Lower lobe of right lung (tissue), 2 donors: ENCODE results near the gene SCYGR7. TPM values are rescaled to one million over a fixed set of nuclear protein-coding genes. Genes with fewer than 3 reads are reported as not detected.

Experiments
- ATAC-seq, 2 donors: fragments of 200-7000 bp; cut with Tn5 transposase; one replicate each; pipeline ENCODE4 v1.9.1; 2020 to 2022; ENCODE audit warnings: mild to moderate bottlenecking in 2 of 2, moderate library complexity in 2 of 2
- DNase-seq: peaks from one replicate; pipeline ENCODE4 v3.0.0-alpha.2; 2020
- H3K27ac ChIP-seq: fragments of 200-600 bp; one replicate; pipeline ENCODE4 v1.8.0; 2022
- H3K27me3 ChIP-seq: fragments of 200-600 bp; one replicate; pipeline ENCODE4 v1.8.0; 2022; ENCODE audit warnings: low read depth
- H3K36me3 ChIP-seq: fragments of 200-600 bp; one replicate; pipeline ENCODE4 v1.8.0; 2022; ENCODE audit warnings: mild to moderate bottlenecking
- H3K4me1 ChIP-seq: fragments of 200-600 bp; one replicate; pipeline ENCODE4 v1.8.0; 2022
- H3K4me3 ChIP-seq: fragments of 200-600 bp; one replicate; pipeline ENCODE4 v1.8.0; 2022; ENCODE audit warnings: mild to moderate bottlenecking
- H3K9me3 ChIP-seq: fragments of 200-600 bp; one replicate; pipeline ENCODE4 v1.8.0; 2022
- CTCF ChIP-seq: fragments of 200-600 bp; IDR thresholded peaks from one replicate; pipeline ENCODE4 v1.8.0; 2022; ENCODE audit warnings: antibody characterized with exemption, mild to moderate bottlenecking
- intact Hi-C: fragments of 100-400 bp; cut with DNase I; formaldehyde crosslinking; loops from one replicate; pipeline ENCODE4 v1.11.0; 2022
- total RNA-seq: library from RNA; stranded (reverse); fragmentation: NEBNext Ultra II Directional; extraction: Animal tissue kit (Norgen Biotek cat#: 25700); gene quantifications from one replicate; pipeline ENCODE4 v1.2.1, GENCODE V29; 2021
- donor health status: DM: no; HTN: yes; CAD: no; lungs with severe emphysema.

The SCYGR7 gene
- total RNA-seq, 1 donor from 2014 or later, result not detected

- ATAC-seq, result peak; percentile 17 to 59
Measured at GRCh38 chr2:227761740-227762476, 33.8 kb downstream of the SCYGR7 start.

GRCh38 chr2:227765788-227766372, 37.7 kb downstream of the SCYGR7 start:
- ATAC-seq, result no peak
- no peak for TF ChIP-seq CTCF
- no peaks in the 10 kb centered on the region for H3K9me3 ChIP-seq

More at GRCh38 chr2:227761740-227762476, 33.8 kb downstream of the SCYGR7 start:
- no peak for TF ChIP-seq CTCF
- Histone ChIP-seq H3K27me3 (no peaks in the 10 kb centered on the region), H3K4me3 (no peak overlapping the region), H3K36me3 (no peaks in the 10 kb centered on the region), H3K27ac (no peak overlapping the region), H3K4me1 (peaks cover 20% of the 10 kb centered on the region), H3K9me3 (no peaks in the 10 kb centered on the region)
- no peak for DNase-seq
- intact Hi-C loops, result no loop called here

GRCh38 chr2:227766373-227766883, 38.3 kb downstream of the SCYGR7 start:
- Histone ChIP-seq H3K4me3 (no peak overlapping the region), H3K27ac (no peak overlapping the region), H3K36me3 (no peaks in the 10 kb centered on the region), H3K9me3 (no peaks in the 10 kb centered on the region), H3K4me1 (peaks cover 18% of the 10 kb centered on the region), H3K27me3 (no peaks in the 10 kb centered on the region)
- peak; percentile 90 for TF ChIP-seq CTCF
- peak; percentile 80 for DNase-seq
- intact Hi-C loops, result loop anchor here (5.0 kb wide), 1 partner anchor 114 kb away; no protein-coding TSS in a partner anchor
- peak; percentile 94 to 96 for ATAC-seq

More at GRCh38 chr2:227765788-227766372, 37.7 kb downstream of the SCYGR7 start:
- Histone ChIP-seq H3K4me3 (no peak overlapping the region), H3K4me1 (peaks cover 20% of the 10 kb centered on the region), H3K27me3 (no peaks in the 10 kb centered on the region), H3K27ac (no peak overlapping the region), H3K36me3 (no peaks in the 10 kb centered on the region)
- intact Hi-C loops, result loop anchor here (5.0 kb wide), 1 partner anchor 114 kb away; no protein-coding TSS in a partner anchor
- DNase-seq, result no peak

- H3K27ac ChIP-seq, result no peak overlapping the region
- intact Hi-C loops, result loop anchor here (5.0 kb wide), 1 partner anchor 116 kb away; no protein-coding TSS in a partner anchor
- H3K4me3 ChIP-seq, result no peak overlapping the region
- no peaks in the 10 kb centered on the region for H3K27me3 ChIP-seq
- no peaks in the 10 kb centered on the region for H3K36me3 ChIP-seq
- peaks cover 10% of the 10 kb centered on the region for H3K4me1 ChIP-seq
- no peaks in the 10 kb centered on the region for H3K9me3 ChIP-seq
- DNase-seq, result no peak
- ATAC-seq, result no peak
- TF ChIP-seq CTCF, result no peak
Measured at GRCh38 chr2:227767830-227768229, 39.7 kb downstream of the SCYGR7 start.

GRCh38 chr2:227772197-227772661, 44.1 kb downstream of the SCYGR7 start:
- H3K4me3 ChIP-seq, result no peak overlapping the region
- no peak overlapping the region for H3K27ac ChIP-seq
- H3K27me3 ChIP-seq, result no peaks in the 10 kb centered on the region
- H3K9me3 ChIP-seq, result no peaks in the 10 kb centered on the region
- TF ChIP-seq CTCF, result no peak
- no peak for DNase-seq
- no peaks in the 10 kb centered on the region for H3K4me1 ChIP-seq
- no peak for ATAC-seq
- intact Hi-C loops, result no loop called here
- H3K36me3 ChIP-seq, result no peaks in the 10 kb centered on the region
